H1 (cell line): Measurements from ENCODE around the gene NUDT2. TPM values are rescaled to one million over a fixed set of nuclear protein-coding genes. Genes with fewer than 3 reads are reported as not detected.
A peak's percentile ranks its signal among the peaks of the same experiment; 100 is the strongest.

Experiments used
- MAX ChIP-seq: IDR thresholded peaks from 2 replicates; pipeline ENCODE4 v1.6.1; 2012; ENCODE audit warnings: inconsistent platforms
- YY1 ChIP-seq: IDR thresholded peaks from 2 replicates; pipeline ENCODE4 v1.6.1; 2011; ENCODE audit warnings: low read depth, mild to moderate bottlenecking, low read length
- polyA plus RNA-seq, 7 experiments: library from polyadenylated mRNA; depleted of rRNA in 3 of 7; stranded (reverse) in 5 of 7; unstranded in 2 of 7; fragments of >200 nt in 5 of 7; fragments of 200-250 nt in 2 of 7; gene quantifications; 1 replicate in 5 of 7; 2 replicates in 1 of 7; 4 replicates in 1 of 7; pipeline versions ENCODE4 v1.2.1 to v1.2.3, GENCODE V29; 2011 to 2013; ENCODE audit warnings: missing spikeins in 2 of 7, mixed read lengths in 2 of 7
- total RNA-seq: library from RNA; stranded (reverse); fragmentation: NEBNext Ultra II Directional; extraction: Animal tissue kit (Norgen Biotek cat#: 25700); gene quantifications from 2 replicates; pipeline ENCODE4 v1.2.1, GENCODE V29; 2021

Gene NUDT2
- total and polyA plus RNA-seq, 2 of the 8 experiments (the other 6 are each of a cell fraction or from before 2014, with no cell fraction given) = 16.7 to 23.7 TPM

DNA sequence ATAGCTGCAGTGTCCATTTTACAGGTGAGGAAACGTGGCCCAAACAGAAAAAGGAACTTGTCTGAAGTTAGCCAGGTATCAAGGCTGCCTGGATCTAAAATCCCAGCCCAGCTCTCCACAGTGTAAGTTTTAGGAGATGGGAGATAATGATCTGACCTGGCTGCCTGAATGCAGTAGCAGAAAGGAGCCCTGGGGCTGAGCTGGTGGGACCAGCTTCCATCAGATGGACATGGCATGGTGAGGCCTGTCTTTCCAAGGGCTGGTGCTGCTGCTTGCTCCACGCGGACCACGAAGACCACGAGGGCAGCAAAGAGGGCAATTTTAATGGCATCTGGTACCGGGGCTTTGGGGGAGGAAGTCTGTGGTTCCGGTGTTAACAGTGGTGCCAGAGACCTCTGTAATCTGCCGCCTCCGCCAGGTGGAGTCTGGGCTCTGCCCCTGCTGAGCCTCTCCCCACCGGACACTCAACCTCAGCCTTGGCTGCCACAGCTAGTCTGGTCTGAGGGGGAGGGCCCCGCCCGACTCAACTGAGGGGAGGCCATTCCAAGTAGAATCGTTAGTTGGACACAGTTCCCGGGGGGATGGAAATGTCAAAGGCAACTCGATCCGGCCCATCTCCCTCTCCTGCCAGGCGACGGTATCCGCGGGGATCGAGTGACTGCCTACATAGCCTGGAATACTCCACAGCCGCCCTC lies 46.7 kb downstream of the NUDT2 start (continued):
- TF ChIP-seq YY1 (peak; percentile 60; the same call in 1 of the 2 replicates), MAX (peak; percentile 37; the same call in 1 of the 2 replicates)
